ENCODE data around the gene CDS2.
"Not testable (repeated sequence)": the region's sequence is repeated elsewhere in the genome, so short reads cannot be mapped to it uniquely, and the experiment has no call there.

Gene CDS2

DNA sequence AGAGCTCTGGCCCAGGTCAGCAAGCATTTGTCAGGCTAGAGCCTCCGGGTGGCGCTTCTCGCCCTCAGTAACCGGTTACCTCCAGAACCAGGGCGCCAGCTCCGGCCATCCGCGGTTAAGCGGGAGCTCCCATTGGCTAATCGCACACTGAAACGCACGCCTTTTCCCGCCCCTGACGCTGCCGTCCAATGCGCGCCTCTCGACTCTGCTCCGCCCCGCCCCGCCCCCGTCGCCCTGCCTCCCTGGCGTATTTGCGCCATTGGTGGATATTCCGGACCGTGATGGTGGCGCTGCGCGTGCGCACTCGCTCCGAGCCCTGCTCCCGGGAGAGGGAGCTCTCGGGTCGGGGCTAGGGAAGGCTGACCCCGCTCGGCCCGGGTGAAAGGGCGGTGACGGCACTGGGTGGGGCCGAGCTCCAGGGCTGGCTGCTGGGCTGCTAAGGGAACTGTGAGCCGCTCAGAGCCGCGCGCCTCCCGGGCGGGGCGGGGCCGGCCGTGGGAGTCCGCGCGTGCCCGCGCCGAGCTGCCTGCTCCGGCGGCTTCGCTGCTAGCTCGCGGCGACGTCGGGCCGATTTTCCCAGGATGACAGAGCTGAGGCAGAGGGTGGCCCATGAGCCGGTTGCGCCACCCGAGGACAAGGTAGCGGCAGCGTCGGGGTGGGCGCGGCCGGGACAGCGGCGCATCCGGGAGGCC, at the start of gene CDS2:
TSS of gene CDS2 (plus strand) at position 497 of the 692 bp plus-strand sequence. CDS start at position 582, 85 bp downstream.
- DNase-seq (ENCODE audit: low spot score) = peak; percentile 100

GRCh38 chr20:5077761-5078387, 48.9 kb upstream of the CDS2 start:
- DNase-seq (ENCODE audit: low spot score) = peak; percentile 11

GRCh38 chr20:5078399-5078958, 48.3 kb upstream of the CDS2 start:
- peak; percentile 82 for DNase-seq (ENCODE audit: low spot score)

DNA sequence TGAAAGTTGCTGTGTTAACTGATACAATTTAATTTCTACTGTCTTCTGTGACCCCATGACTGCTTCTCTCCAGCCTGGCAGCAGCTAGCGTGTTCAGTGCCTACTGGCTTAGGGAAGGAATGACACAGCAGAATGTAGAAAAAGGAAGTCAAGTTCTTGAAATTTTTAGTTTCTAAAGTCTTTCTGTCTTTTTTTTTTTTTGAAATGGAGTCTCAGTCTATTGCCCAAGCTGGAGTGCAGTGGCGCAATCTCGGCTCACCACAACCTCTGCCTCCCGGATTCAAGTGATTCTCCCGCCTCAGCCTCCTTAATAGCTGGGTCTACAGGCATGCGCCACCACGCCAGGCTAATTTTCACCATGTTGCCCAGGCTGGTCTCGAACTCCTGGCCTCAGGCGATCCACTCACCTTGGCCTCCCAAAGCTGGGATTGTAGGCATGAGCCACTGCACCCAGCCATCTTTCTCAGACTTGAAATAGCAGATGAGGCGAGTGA, 46.4 kb upstream of the CDS2 start:
- DNase-seq (ENCODE audit: low spot score) = no peak

- no peak for DNase-seq (ENCODE audit: low spot score)
Observed at GRCh38 chr20:5085380-5085779, 41.4 kb upstream of the CDS2 start.

GRCh38 chr20:5088688-5089087, 38.1 kb upstream of the CDS2 start:
- DNase-seq (ENCODE audit: low spot score) = no peak

DNA sequence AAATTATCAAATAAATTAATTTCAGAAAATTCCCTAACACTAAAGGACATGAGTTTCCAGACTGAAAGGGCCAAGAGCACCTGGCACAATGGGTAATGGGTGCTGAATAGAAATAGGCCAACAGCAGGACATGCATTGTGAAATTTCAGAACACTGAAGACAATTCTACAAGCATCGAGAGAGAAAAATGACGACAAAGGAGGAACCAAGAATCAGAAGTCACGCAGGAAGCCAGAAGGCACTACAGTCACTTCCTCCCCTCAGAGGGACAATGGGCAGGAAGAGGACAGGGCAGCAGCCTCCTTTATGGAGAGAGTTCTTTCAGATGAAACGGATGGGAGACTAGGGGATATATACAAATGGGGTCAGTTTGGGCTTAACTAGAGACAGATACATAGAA, 36.6 kb upstream of the CDS2 start:
- peak; percentile 23 for DNase-seq (ENCODE audit: low spot score)

GRCh38 chr20:5091902-5092301, 34.9 kb upstream of the CDS2 start:
- no peak for DNase-seq (ENCODE audit: low spot score)

GRCh38 chr20:5092765-5093339, 34.0 kb upstream of the CDS2 start:
- no peak for DNase-seq (ENCODE audit: low spot score)

DNA sequence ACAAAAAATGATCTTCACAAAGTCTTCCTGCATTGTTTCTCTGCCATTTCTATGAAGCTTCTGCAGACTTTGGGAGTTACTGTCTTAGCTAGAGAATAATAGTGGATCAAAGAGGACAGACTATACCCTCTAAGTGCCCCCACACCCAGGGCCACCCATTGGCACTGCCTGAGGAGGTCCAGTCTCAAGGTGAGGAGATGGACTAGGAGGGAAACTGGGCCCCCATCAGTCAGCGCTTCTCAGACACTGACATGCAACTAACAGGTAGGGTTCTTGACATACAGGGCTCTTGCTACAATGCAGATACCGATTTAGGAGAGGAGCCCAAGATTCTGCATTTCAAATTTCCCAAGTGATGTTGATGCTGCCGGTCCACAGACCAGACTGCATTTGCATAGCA, 31.4 kb upstream of the CDS2 start:
- DNase-seq (ENCODE audit: low spot score) = no peak

DNA sequence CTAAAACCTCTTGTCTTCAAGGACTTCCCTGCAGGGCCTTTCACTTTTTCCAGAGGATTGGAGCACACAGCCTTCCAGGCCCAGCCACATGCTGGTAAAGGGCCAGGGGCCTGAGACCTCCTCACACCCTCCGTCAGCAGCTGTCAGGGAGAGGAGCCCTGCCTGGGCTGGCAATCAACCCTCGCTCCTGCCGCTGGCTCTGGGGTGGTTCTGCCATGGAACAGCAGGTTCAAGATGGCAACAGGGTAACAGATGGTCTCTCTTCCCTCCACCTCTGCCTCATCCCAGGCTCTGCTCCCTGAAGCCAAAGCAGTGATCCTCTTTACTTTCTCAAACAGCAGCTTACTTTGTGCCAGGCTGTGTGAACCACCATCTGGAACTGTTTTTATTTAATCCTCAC, 30.9 kb upstream of the CDS2 start:
- no peak for DNase-seq (ENCODE audit: low spot score)

GRCh38 chr20:5096463-5096862, 30.3 kb upstream of the CDS2 start:
- DNase-seq (ENCODE audit: low spot score) = no peak

GRCh38 chr20:5099009-5099408, 27.8 kb upstream of the CDS2 start:
- not testable (repeated sequence) for DNase-seq (ENCODE audit: low spot score)

- not testable (repeated sequence) for DNase-seq (ENCODE audit: low spot score)
Observed at GRCh38 chr20:5099909-5100308, 26.9 kb upstream of the CDS2 start.

DNA sequence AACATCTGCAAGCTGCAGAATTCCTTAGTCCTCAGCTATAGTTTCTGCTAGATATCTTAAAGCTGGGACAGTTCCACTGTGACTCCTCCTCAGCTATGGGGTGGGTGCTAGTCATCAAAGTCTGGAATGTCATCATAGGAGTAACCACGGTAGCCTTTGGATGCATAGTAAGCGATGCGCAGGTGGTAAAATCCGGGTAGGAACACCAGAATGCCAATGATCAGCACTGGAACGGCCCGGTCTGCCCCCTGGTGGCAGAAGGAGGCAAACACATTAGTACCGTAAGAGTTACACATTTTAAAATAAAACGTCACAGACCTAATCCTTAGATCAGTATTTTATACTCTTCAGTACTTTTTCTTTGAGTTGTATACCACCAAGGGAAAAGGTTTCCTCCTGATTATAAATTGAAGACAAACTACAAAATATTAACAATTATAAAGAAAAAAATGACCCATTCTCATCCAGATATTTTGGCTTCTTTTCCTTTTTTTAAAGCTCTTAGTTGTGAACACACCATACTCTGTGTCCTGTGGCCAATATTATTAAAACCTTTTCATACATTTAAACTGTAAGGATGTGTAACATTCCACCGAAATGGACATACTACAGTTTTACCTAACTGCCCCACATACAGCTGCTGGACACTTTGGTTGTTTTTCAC, 26.0 kb upstream of the CDS2 start:
- peak; percentile 68 for DNase-seq (ENCODE audit: low spot score)

DNA sequence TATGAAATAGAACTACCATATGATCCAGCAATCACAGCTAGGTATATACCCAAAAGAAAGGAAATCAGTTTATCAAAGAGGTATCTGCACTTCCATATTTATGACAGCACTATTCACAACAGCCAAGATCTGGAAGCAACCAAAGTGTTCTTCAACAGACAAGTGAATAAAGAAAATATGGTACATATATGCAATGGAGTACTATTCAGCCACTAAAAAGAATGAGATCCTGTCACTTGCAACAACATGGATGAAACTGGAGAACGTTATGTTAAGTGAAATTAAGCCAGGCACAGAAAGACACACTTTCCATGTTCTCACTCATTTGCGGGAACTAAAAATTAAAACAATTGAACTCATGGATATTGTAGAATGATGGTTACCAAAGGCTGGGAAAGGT, 22.3 kb upstream of the CDS2 start:
- no peak for DNase-seq (ENCODE audit: low spot score)

DNA sequence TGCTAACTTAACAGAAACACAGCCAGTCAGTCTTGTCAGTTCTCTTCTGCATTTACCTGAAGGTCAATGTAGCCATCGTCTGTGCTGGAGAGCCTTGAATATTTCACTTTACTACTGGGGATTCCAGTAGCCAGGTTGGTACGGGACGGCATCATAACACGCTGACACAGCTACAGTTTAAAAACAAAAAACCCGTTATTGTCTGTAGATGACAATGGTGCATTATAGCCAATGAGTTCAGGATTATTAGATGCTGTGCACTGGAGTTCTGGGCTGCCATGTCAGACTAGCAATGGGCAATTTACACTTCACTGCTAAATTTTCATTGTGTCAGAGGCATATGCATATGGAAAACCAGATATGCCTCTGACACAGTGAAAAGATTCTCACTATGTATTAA, 17.5 kb upstream of the CDS2 start:
- no peak for DNase-seq (ENCODE audit: low spot score)

GRCh38 chr20:5113615-5113986, 13.2 kb upstream of the CDS2 start:
- no peak for DNase-seq (ENCODE audit: low spot score)

DNA sequence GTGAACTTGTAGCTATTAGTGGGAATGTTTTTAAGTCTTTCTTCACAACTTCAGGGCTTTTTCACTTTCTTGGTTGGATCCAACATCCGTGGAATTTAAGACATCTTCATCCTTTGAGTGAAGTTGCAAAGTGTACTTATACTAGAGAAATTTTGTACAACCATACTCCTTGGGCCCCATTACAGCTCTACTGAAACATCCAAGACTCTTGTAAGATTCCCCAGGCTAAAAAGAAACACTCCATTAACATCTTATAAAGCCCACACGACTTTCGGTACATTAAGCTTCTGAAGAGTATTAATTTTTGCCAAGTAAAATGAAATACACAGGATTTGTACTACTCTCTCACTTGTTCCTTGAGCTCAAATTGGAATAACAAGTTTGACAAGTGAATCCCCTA, 12.4 kb upstream of the CDS2 start:
- no peak for DNase-seq (ENCODE audit: low spot score)

GRCh38 chr20:5116875-5117274, 9.9 kb upstream of the CDS2 start:
- DNase-seq (ENCODE audit: low spot score) = no peak

GRCh38 chr20:5118220-5119142, 8.3 kb upstream of the CDS2 start:
- no peak for DNase-seq (ENCODE audit: low spot score)

DNA sequence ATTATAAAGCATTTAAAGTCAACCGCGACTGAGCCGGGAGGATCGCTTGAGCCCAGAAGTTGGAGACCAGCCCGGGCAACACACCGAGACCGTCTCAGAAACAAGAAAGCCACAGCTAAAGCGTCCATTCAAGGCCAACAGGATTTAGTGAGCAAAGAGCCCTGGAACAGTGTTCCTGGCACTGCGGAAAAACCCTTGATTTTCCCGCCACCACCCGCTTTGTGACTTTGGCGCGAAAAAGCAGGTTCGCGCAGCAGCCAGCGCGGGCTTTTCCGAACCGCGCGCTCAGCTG, 7.7 kb upstream of the CDS2 start:
- DNase-seq (ENCODE audit: low spot score) = no peak

All from CD4-positive, alpha-beta T cell treated with Interleukin-6 at 100 ng/mL for 8 hours (primary cell).